ENCODE data around the gene ZSCAN22.

Gene ZSCAN22

DNA sequence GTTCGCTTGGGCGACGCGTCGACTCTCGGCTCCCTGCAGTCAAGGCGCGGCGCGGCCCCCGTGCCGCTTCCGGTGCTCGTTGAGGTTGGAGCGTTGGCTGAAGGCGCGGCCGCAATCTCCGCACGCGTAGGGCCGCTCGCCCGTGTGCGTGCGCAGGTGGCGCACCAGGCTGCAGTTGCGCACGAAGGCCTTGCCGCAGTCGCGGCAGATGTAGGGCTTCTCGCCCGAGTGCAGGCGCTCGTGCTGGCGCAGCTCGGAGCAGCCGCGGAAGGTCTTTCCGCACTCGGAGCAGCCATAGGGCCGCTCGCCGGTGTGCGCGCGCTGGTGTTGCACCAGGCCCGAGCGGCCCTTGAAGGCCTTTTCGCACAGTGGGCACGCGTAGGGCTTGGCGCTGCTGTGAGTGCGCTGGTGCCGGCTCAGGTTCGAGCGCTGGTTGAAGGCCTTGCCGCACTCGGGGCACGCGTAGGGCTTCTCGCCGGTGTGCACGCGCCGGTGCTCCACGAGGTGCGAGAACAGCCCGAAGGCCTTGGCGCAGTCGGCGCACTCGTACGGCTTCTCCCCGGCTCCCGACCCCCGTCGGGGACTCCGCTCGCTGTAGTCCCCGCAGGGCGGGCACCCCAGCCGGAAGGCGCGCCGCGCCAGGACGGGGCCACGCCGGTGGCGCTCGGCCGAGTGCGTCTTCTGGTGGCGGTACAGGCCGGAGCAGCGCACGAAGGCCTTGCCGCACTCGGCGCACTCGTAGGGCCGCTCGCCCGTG is 41.1 kb downstream of the ZSCAN22 start:
- Histone ChIP-seq H3K79me2 (ENCODE audit: low read length) (no peaks in the 10 kb centered on the region), H3K4me3 (ENCODE audit: low read length) (no peak overlapping the region), H3K4me2 (ENCODE audit: low read depth, low read length) (no peak overlapping the region), H2AFZ (ENCODE audit: low read length) (no peak overlapping the region), H3K27me3 (replicated peaks; ENCODE audit: insufficient read depth, low read length) (no peaks in the 10 kb centered on the region), H4K20me1 (ENCODE audit: insufficient read depth, low read length) (no peaks in the 10 kb centered on the region), H3K9me2 (replicated peaks; ENCODE audit: insufficient read depth, low read length) (no peaks in the 10 kb centered on the region), H3K4me1 (ENCODE audit: low read length) (no peaks in the 10 kb centered on the region), H3K27ac (ENCODE audit: low read length) (no peak overlapping the region), H3K9me3 (replicated peaks; ENCODE audit: insufficient read depth, low read length) (no peaks in the 10 kb centered on the region), H3K9ac (ENCODE audit: low read length) (no peak overlapping the region), H3F3A (ENCODE audit: insufficient read depth, low read length) (no peaks in the 10 kb centered on the region), H3K36me3 (replicated peaks; ENCODE audit: insufficient read depth, low read length) (no peaks in the 10 kb centered on the region)
- no peak for DNase-seq
- TF ChIP-seq EZH2 (optimal IDR thresholded peaks at IDR 0.05; ENCODE audit: low read depth, low read length) (no peak), EZH2phosphoT487 (IDR thresholded peaks at IDR 0.05; ENCODE audit: low read length) (no peak)
- TF ChIP-seq, protein P1, sequence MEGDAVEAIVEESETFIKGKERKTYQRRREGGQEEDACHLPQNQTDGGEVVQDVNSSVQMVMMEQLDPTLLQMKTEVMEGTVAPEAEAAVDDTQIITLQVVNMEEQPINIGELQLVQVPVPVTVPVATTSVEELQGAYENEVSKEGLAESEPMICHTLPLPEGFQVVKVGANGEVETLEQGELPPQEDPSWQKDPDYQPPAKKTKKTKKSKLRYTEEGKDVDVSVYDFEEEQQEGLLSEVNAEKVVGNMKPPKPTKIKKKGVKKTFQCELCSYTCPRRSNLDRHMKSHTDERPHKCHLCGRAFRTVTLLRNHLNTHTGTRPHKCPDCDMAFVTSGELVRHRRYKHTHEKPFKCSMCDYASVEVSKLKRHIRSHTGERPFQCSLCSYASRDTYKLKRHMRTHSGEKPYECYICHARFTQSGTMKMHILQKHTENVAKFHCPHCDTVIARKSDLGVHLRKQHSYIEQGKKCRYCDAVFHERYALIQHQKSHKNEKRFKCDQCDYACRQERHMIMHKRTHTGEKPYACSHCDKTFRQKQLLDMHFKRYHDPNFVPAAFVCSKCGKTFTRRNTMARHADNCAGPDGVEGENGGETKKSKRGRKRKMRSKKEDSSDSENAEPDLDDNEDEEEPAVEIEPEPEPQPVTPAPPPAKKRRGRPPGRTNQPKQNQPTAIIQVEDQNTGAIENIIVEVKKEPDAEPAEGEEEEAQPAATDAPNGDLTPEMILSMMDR (IDR thresholded peaks at IDR 0.05; ENCODE audit: low read length): no peak

DNA sequence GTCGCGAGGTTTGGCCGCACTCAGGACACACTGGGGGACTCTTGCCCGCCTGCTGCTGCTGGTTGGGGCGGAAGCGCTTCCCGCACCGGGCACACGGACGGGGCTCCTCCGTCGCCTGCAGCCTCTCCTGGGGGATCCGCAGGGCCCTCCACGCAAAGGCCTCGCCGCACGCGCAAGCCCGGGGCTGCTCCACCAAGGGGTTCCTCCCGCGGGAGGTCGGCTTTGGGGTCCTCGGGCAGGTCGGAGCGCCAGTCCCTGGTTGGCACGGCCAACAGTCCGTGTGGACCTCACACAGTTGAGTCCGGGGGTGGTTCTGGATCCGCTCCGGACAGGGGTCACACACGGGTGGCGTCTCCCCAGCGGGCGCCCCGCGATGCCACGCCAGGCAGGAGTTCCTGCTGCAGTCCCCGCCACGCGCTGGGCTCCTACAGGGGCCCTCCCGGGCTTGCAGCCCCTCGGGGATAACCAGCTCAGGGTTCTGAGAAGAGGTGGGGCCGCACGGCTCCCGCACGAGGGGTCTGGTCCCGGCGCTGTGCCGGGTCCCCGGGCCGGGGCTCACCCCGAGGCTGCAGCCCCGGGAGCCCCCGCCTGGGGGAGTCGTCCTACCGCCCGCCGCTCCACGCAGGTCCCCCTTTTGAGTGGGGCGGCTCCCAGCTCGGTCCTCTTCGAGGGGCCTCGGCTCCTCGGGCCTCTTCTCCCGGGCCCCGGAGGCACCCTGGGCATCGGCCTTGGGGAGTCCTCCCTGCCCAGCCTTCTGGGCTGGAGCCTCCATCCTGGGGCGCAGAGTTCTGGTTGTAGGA is 42.0 kb downstream of the ZSCAN22 start:
- Histone ChIP-seq H3K4me2 (ENCODE audit: low read depth, low read length) (no peak overlapping the region), H3K27ac (ENCODE audit: low read length) (no peak overlapping the region), H3K79me2 (ENCODE audit: low read length) (no peaks in the 10 kb centered on the region), H3K36me3 (replicated peaks; ENCODE audit: insufficient read depth, low read length) (no peaks in the 10 kb centered on the region), H4K20me1 (ENCODE audit: insufficient read depth, low read length) (no peaks in the 10 kb centered on the region), H3F3A (ENCODE audit: insufficient read depth, low read length) (no peaks in the 10 kb centered on the region), H3K9me3 (replicated peaks; ENCODE audit: insufficient read depth, low read length) (no peaks in the 10 kb centered on the region), H3K9ac (ENCODE audit: low read length) (no peak overlapping the region), H3K27me3 (replicated peaks; ENCODE audit: insufficient read depth, low read length) (no peaks in the 10 kb centered on the region), H2AFZ (ENCODE audit: low read length) (no peak overlapping the region), H3K9me2 (replicated peaks; ENCODE audit: insufficient read depth, low read length) (no peaks in the 10 kb centered on the region), H3K4me1 (ENCODE audit: low read length) (no peaks in the 10 kb centered on the region), H3K4me3 (ENCODE audit: low read length) (no peak overlapping the region)
- no peak for TF ChIP-seq EZH2 (optimal IDR thresholded peaks at IDR 0.05; ENCODE audit: low read depth, low read length)
- TF ChIP-seq, protein P1 (IDR thresholded peaks at IDR 0.05; ENCODE audit: low read length): no peak
- no peak for DNase-seq

DNA sequence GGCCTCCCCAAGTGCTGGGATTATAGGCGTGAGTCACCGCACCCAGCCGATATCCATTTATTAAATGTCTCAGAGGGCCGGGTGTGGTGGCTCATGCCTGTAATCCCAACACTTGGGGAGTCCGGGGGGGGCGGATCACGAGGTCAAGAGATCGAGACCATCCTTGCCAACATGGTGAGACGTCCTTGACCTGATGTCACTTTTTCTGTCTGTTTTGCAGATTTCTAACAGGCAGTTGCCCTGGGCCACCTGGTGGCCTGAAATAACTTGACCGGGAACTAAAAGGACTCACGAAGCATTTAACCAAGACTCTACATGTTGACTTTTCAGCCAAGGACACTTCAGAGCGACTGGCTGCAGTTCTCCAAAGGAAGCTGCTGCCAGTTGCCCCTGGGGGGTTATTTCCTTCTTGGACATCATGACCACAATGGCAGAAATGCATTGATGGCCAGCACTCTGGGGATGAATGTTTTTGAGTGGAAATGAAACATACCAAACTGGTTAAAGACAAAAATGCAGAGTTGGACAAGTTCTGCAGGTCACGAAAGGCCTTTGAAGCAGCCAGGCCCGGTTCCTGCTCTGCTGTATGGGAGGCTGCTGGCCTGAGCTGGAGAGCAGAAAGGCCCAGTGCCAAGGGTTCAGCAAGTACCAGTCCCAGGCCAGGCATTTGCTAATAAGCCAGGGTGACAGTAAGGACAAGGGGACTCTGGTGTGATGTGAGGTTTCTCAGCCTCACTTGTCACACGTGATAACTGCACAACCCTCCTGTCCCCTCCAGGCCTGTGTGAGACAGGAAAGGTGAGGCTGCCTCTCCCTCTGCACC is 45.7 kb downstream of the ZSCAN22 start:
- H3K4me2 ChIP-seq (ENCODE audit: low read depth, low read length): no peak overlapping the region
- H3K9me3 ChIP-seq (replicated peaks; ENCODE audit: insufficient read depth, low read length): no peaks in the 10 kb centered on the region
- H3K4me3 ChIP-seq (ENCODE audit: low read length): no peak overlapping the region
- no peak for TF ChIP-seq EZH2phosphoT487 (IDR thresholded peaks at IDR 0.05; ENCODE audit: low read length)
- TF ChIP-seq EZH2 (optimal IDR thresholded peaks at IDR 0.05; ENCODE audit: low read depth, low read length): no peak
- TF ChIP-seq, protein P1 (IDR thresholded peaks at IDR 0.05; ENCODE audit: low read length): no peak
- no peaks in the 10 kb centered on the region for H3K79me2 ChIP-seq (ENCODE audit: low read length)
- no peaks in the 10 kb centered on the region for H3K36me3 ChIP-seq (replicated peaks; ENCODE audit: insufficient read depth, low read length)
- DNase-seq: no peak
- no peaks in the 10 kb centered on the region for H3F3A ChIP-seq (ENCODE audit: insufficient read depth, low read length)
- H3K27me3 ChIP-seq (replicated peaks; ENCODE audit: insufficient read depth, low read length): no peaks in the 10 kb centered on the region
- no peaks in the 10 kb centered on the region for H3K9me2 ChIP-seq (replicated peaks; ENCODE audit: insufficient read depth, low read length)
- H3K4me1 ChIP-seq (ENCODE audit: low read length): no peaks in the 10 kb centered on the region
- H3K27ac ChIP-seq (ENCODE audit: low read length): no peak overlapping the region
- H4K20me1 ChIP-seq (ENCODE audit: insufficient read depth, low read length): no peaks in the 10 kb centered on the region
- no peak overlapping the region for H3K9ac ChIP-seq (ENCODE audit: low read length)
- H2AFZ ChIP-seq (ENCODE audit: low read length): no peak overlapping the region
